Measurements from ENCODE around the gene FBXW7. TPM values are rescaled to one million over a fixed set of nuclear protein-coding genes. Genes with fewer than 3 reads are reported as not detected.
A peak's percentile ranks its signal among the peaks of the same experiment; 100 is the strongest.

FBXW7 gene
- 10 to 100 TPM; 59.5 to 87.6 (median 71.7) TPM for total RNA-seq
- polyA plus RNA-seq = 10 to 100 TPM; 12.1 to 52.5 TPM
- long read RNA-seq, donor 1, full-length matches to known transcripts = 46 of 65 reads
- long read RNA-seq, donor 1, partial matches to known transcripts = 5 of 65 reads
- long read RNA-seq, donor 1, other reads (novel, unspliced or antisense) = 14 of 65 reads
- long read RNA-seq, donor 2, full-length matches to known transcripts = 67 of 102 reads
- long read RNA-seq, donor 2, partial matches to known transcripts = 7 of 102 reads
- long read RNA-seq, donor 2, other reads (novel, unspliced or antisense) = 28 of 102 reads
- long read RNA-seq, donor 3, full-length matches to known transcripts = 85 of 117 reads
- long read RNA-seq, donor 3, partial matches to known transcripts = 7 of 117 reads
- long read RNA-seq, donor 3, other reads (novel, unspliced or antisense) = 25 of 117 reads

GRCh38 chr4:152535903-152536544 lies at the start of gene FBXW7:
FBXW7 (minus strand) TSS chr4:152536092; CDS start chr4:152411803, 124,289 bp downstream.
- 0% methylated on average over 40 to 63 of the region's 63 CpGs for WGBS, 2 donors
- peak; percentile 95 to 99 (median 98) for ATAC-seq
- H3K27ac ChIP-seq = peak within 1 kb of the TSS; percentile 42 to 98 (median 92)
- H3K27me3 ChIP-seq = no peaks in the 10 kb centered on the region
- H3K4me1 ChIP-seq = peaks cover 0 to 63% (median 53%) of the 10 kb centered on the region in 9 donors
- peak within 1 kb of the TSS; percentile 89 to 100 (median 98) for H3K4me3 ChIP-seq
- no peak for TF ChIP-seq CTCF (IDR thresholded peaks at IDR 0.05)
- peaks cover 0 to 15% (median 0%) of the 10 kb centered on the region in 9 donors for H3K36me3 ChIP-seq
- DNase-seq = peak; percentile 99
- intact Hi-C loops (cut with DNase I) = loop anchor here in 2 of 10 donors (1.0 to 10.0 kb wide), 3 partner anchors 239 to 1431 kb away; partner anchors contain the start of genes ARFIP1 (in 2 of the 2) and TIGD4 (in 2 of the 2)
- peaks cover 0 to 11% (median 0%) of the 10 kb centered on the region in 11 donors for H3K9me3 ChIP-seq

GRCh38 chr4:152585023-152585441 lies 49.1 kb upstream of the FBXW7 start:
- Histone ChIP-seq H3K9me3 (no peaks in the 10 kb centered on the region), H3K27ac (peak overlapping the region in 1 of 10 donors; percentile 47), H3K4me1 (no peaks in the 10 kb centered on the region), H3K4me3 (no peak overlapping the region), H3K27me3 (peaks cover 0 to 4% (median 0%) of the 10 kb centered on the region in 7 donors), H3K36me3 (no peaks in the 10 kb centered on the region)
- intact Hi-C loops (cut with DNase I) = no loop called here
- DNase-seq (no peak), ATAC-seq (no peak)
- WGBS, 2 donors = 66 to 72% methylated on average over 7 of the region's 7 CpGs
- TF ChIP-seq CTCF (IDR thresholded peaks at IDR 0.05) = no peak

GRCh38 chr4:152581536-152582160 lies 45.8 kb upstream of the FBXW7 start:
- no peaks in the 10 kb centered on the region for H3K36me3 ChIP-seq
- H3K4me3 ChIP-seq = no peak overlapping the region
- no peak for DNase-seq
- H3K27ac ChIP-seq = no peak overlapping the region
- no peak for ATAC-seq
- H3K27me3 ChIP-seq = peaks cover 0 to 4% (median 0%) of the 10 kb centered on the region in 7 donors
- no peaks in the 10 kb centered on the region for H3K9me3 ChIP-seq
- intact Hi-C loops (cut with DNase I) = no loop called here
- peak in 2 of 9 donors; percentile 15 to 16 for TF ChIP-seq CTCF (IDR thresholded peaks at IDR 0.05)
- WGBS, 2 donors = 67 to 82% methylated on average over 3 of the region's 3 CpGs
- H3K4me1 ChIP-seq = peaks cover 0 to 8% (median 0%) of the 10 kb centered on the region in 9 donors

GRCh38 chr4:152579916-152580315 lies 44.0 kb upstream of the FBXW7 start:
- 82 to 85% methylated on average over 6 of the region's 6 CpGs for WGBS, 2 donors
- Histone ChIP-seq H3K4me1 (peaks cover 0 to 8% (median 0%) of the 10 kb centered on the region in 9 donors), H3K36me3 (no peaks in the 10 kb centered on the region), H3K27me3 (peaks cover 0 to 4% (median 0%) of the 10 kb centered on the region in 7 donors), H3K27ac (no peak overlapping the region), H3K9me3 (no peaks in the 10 kb centered on the region), H3K4me3 (no peak overlapping the region)
- DNase-seq = no peak
- no peak for TF ChIP-seq CTCF (IDR thresholded peaks at IDR 0.05)
- intact Hi-C loops (cut with DNase I) = no loop called here
- no peak for ATAC-seq
